Skin epidermis (tissue), 12 donors: ENCODE results near the gene PTPN23.
A peak's percentile ranks its signal among the peaks of the same experiment; 100 is the strongest.
"Not testable (repeated sequence)": the region's sequence is repeated elsewhere in the genome, so short reads cannot be mapped to it uniquely, and the experiment has no call there.

Experiments used
- H3K27ac ChIP-seq, 21 experiments: fragments of 200-600 bp; sonication (generic) in 11 of 21; one replicate each; pipeline ENCODE4 v1.5.0; 2020; ENCODE audit warnings: mild to moderate bottlenecking in 3 of 21, inconsistent platforms in 2 of 21, moderate library complexity in 2 of 21
- H3K4me3 ChIP-seq, 7 experiments: fragments of 200-600 bp; sonication (generic) in 2 of 7; one replicate each; pipeline ENCODE4 v1.5.0; 2020; ENCODE audit warnings: inconsistent platforms in 2 of 7, mild to moderate bottlenecking in 2 of 7, moderate library complexity in 1 of 7

PTPN23 gene

DNA sequence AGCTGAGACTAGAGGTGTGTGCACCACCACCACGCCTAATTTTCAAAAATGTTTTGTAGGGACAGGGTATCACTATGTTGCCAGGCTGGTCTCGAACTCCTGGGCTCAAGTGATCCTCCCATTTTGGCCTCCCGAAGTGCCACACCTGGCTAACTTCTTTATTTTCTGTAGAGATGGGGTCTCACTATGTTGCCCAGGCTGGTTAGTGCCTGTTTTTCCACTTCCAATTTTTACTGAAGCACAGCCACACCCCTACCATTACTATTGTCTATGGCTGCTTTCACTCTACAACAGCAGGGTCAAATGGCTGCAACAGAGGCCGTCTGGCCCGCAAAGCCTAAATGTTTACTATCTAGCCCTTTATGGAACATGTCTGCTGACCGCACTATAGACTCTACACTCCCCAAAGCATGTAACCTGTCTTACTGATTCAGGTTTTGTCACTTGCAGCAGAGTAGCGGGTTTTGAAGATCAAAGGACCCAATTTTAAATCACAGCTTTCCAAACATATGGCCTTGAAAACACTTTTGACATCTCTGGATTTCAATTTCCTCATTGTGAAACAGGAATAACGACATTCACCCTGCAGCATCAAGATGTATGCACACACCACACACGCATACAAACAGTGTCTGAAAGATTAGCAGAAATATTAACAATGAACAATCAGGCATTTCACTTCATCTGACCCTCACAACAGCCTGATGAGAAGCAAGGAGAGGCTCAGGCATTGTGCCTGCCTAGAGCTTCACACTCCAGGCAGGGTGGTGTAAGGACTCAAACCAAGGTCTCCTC, 48.9 kb downstream of the PTPN23 start:
- Histone ChIP-seq H3K27ac (no peak overlapping the region), H3K4me3 (no peak overlapping the region)

DNA sequence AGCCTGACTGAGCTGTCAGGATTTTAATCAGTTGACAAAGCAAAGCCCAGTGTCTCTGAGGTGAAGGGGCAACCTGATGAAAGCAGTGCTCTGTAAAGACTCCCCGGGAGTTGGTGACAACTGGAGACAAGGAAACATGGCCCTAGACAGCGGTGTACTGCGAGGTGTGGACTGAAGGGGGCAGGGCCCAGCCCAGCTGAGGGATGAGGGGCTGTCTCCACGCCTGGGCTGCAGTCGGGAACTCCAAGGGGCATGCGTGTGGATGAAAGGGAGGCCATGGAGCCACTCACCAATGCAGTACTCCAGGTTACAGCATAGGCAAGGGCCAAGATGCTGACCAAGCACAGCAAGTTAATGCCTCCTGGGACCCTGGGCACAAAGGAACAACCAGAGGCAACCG, 49.8 kb downstream of the PTPN23 start:
- no peak overlapping the region for H3K4me3 ChIP-seq
- peak overlapping the region in 2 of 21 experiments; percentile 10 to 29 for H3K27ac ChIP-seq

DNA sequence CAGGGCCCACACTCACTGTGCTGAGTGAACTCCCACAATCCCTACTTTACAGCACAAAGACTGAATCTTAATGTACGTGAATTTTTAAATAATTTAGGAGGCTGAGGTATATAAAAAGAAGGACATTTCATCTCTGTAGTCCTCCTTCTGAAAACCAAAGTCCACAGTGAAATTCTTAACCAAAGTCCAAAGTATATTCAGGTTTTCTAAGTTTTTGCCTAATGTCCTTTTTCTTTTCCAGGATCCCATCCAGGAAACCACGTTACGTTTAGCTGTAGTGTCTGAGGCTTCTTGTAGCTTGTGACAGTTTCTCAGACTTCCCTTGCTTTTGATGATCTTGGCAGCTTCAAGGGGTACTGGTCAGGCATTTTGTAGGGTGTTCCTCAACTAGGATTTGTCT, 50.4 kb downstream of the PTPN23 start:
- no peak overlapping the region for H3K27ac ChIP-seq
- no peak overlapping the region for H3K4me3 ChIP-seq

DNA sequence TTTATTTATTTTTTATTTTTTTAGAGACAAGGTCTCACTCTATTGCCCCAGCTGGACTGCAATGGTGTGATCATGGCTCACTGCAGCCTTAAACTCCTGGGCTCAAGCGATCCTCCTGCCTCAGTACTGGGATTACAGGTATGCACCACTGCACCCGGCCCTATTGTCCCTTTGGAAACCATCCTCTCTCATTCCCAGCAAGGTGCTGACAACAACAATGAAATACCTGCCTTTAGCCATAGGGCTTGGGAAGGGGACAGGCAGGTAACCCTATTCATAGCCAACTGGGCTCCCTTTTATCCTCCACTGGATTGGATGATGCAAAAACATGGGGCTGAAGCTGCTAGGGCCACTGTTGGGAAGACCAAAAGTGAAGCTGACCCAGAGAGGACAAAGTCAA, 51.9 kb downstream of the PTPN23 start:
- Histone ChIP-seq H3K27ac (no peak overlapping the region), H3K4me3 (no peak overlapping the region)

DNA sequence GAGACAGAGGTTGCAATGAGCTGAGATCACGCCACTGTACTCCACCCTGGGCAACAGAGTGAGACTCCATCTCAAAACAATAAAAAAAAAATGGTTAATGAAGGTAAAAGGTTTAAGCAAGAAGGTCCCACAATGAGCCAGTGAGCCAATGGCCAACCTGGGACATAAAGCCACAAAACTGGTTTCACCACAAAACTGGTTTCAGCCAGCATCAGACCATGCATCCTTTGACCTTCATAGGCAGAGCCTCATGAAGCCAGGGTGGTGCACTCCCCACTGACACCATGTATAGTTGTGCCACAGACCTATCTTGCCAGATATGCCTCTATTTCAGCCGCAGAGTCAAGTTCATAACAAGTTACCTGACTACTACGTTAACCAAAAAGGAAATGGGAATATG, 53.0 kb downstream of the PTPN23 start:
- Histone ChIP-seq H3K27ac (peak overlapping the region in 1 of 21 experiments; percentile 23), H3K4me3 (no peak overlapping the region)

DNA sequence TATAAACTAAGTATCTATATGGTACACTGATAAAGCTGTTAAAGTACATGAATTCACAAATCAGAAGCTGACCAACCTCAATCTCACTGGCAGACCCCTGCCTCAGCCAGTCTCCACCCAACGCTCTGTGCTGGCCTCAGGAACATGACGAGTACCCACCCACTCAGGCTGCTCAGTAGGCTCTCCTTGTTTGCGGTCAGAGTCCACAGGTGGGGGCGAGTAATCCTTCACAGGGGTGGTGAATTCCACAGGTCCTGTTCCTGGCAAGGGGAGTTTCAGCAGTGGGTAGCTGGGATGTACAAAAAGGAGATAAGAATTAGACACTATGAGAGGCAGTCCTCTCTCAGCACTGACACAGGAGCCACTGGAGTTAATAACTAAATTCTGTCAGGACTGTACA, 54.0 kb downstream of the PTPN23 start:
- no peak overlapping the region for H3K4me3 ChIP-seq
- no peak overlapping the region for H3K27ac ChIP-seq

DNA sequence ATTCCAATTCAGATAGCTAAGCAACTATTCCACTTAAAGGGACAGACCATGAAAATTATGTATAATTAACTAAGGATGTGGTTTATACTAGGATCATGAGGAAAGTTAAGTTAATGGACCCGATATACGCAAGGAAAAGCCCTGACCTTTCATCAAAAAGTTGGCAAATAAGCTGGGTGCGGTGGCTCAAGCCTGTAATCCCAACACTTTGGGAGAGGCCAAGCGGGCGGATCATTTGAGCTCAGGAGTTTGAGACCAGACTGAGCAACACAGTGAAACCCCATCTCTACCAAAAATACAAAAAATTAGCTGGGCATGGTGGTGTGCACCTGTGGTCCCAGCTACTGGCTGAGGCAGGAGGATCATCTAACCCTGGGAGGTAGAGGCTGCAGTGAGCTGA, 55.4 kb downstream of the PTPN23 start:
- Histone ChIP-seq H3K4me3 (no peak overlapping the region), H3K27ac (no peak overlapping the region)

DNA sequence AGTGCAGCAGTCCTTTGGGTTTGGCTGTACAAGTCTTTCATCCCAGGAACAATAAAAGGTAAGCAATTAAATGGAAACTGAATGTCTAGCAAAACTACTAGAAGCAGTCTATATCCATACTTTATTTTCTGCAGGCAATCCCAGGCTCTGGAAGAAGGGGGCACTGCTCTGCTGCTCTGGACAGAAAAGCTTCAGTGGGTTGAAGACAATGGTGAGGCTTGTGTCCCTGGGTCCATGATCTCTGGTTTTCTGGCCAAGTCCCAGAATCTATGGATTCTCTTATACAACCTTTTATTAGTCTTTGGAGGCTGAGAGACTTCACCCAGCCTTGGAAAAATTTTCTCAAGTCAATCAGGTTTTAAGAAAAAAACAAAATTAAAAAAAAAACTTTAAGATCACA, 59.3 kb downstream of the PTPN23 start:
- Histone ChIP-seq H3K4me3 (no peak overlapping the region), H3K27ac (peak overlapping the region in 1 of 21 experiments; percentile 15)

DNA sequence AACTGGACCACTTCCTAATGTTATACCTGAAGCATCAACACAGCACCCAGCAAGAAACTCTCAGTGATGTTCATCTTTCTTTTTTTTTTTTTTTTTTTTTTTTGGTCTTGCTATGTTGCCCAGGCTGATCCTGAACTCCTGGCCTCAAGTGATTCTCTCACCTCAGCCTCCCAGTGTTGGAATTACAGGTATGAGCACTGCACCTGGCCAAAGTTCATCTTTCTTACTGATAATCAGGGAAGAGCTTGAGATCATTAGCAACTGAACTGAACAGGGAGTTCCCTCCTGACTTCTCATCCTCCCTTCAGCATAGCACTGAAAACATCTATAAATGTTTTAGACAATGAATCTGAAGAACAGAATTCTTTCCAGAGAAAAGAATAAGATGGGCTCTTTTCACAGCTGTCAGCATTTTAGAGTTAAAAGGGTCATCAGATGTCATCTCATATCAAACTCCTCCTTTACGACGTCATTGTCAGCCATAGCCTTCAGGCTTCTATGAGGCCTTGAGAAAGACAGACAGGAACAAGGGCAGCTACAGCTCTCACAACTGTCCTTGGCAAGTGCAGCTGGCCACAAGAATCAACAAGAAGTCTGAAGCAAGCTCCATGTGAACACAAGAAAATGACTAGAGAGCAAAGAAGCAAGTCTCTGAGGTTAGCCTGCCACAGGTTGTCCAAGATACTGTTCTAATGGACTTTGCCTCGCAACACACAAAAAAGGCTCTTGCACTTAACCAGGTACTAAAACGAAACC, 61.2 kb downstream of the PTPN23 start:
- Histone ChIP-seq H3K4me3 (no peak overlapping the region), H3K27ac (peak overlapping the region in 11 of 21 experiments; percentile 10 to 88 (median 41))

DNA sequence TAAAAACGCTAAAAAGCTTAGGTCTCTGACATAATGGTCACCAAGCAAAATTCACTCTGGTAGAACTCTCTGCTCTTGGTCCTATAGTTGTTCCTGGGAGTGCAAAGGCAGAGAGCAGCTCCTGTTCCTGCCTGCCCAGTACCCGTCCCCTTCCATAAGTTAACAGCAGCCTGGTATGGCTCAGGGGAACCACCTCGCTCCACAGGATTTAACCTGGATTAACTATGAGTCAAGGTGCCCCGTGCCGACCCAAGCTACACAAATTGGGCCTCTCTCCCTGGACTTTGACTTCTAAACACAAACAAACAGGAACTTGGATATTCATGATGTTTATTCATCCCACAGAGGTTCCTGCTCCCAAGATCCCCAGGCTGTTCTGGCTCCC, 62.8 kb downstream of the PTPN23 start:
- Histone ChIP-seq H3K4me3 (no peak overlapping the region), H3K27ac (peak overlapping the region in 20 of 21 experiments; percentile 32 to 88 (median 76))

DNA sequence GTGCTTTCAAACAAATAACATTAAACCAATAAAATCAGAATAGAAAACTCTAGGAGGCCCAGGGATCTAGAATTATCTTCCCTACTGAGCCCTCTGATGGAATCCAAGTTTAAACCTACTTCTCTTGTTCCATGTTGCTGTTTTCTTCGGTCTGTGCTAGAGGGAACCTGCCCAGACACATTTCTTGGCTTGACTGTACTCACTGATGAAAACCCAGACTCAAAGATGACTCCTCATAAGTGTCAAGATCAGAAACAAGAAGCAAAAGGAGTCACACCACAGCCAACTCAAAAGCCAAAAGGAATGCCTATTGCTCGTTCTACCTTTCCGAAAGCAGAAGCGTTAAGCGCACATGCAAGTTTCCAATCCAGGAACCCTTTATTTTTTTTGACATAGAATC, 63.3 kb downstream of the PTPN23 start:
- peak overlapping the region in 20 of 21 experiments; percentile 32 to 88 (median 76) for H3K27ac ChIP-seq
- H3K4me3 ChIP-seq: peak overlapping the region in 1 of 7 experiments; percentile 4

DNA sequence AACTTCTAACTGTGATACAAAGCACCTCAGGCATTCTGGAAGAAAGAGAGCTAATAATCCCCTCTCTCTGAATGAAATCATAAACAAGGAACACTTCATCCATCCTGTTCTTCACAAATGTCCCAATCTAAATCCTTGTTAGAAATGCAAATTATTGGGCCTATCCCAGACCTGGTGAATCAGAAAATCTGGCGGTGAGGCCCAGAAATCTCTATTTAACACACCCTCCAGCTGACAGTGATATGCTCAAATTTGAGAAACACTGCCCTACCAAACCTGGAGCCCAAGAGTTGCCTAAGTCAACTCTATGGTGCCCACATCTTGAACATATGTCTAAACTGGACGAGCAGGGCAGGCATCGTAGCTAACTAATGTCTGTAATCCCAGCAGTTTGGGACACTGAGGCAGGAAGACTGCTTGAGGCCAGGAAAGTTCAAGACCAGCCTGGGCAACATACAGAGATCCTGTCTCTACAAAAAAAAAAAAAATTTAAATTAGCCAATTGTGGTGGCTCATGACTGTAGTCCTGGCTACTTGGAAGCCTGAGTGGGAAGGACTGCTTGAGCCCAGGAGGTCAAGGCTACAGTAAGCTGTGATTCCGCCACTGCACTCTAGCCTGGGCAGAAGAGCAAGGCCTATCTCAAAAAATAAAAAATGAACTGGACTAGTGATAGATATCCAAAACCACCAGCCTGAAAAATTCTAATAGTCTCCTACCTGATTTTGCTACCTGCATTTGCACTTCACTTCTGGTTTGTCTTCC, 71.8 kb downstream of the PTPN23 start:
- Histone ChIP-seq H3K4me3 (no peak overlapping the region), H3K27ac (peak overlapping the region in 2 of 21 experiments; percentile 10 to 13)

DNA sequence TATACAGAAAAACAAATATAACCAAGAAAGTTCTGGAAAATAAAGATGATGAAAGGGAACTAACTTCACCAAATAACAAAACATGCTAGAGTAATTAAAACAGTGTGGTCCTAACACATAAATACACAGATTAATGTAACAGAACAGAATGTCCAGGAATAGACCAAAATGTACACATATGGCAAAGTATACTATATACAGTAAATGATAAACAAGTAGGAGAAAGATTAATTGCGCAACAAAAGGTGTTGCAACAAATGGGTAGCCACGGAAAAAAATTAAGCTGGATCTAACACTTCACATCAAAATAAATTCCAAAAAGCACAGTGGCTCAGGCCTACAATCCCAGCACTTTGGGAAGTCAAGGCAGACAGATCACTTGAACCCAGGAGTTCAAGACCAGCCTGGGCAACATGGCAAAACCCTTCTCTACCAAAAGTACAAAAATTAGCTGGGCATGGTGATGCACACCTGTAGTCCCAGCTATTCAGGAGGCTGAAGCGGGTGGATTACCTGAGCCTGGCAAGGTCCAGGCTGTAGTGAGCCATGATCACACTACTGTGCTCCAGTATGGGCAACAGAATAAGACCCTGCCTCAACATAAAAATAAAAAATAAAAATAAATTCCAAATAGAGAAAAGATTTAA, 75.1 kb downstream of the PTPN23 start:
- H3K27ac ChIP-seq: peak overlapping the region in 3 of 21 experiments; percentile 3 to 40 (median 5)
- H3K4me3 ChIP-seq: no peak overlapping the region

DNA sequence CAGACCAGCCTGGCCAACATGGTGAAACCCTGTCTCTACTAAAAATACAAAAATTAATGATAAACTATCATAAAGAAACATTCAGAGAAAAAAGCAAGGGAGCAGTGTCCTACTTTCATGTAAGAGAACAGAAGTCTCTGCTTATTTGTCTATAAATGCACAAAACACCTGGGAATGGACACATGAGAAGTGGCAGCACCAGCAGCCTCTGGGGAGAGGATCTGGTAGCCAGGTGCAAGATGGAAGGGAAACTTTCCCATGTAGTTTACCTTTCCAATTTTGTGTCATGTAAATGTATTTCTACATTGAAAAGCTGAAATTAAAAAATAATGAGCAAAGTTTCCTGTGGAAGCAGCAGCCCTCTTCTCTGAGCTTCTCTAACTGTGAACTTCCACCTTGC, 76.2 kb downstream of the PTPN23 start:
- Histone ChIP-seq H3K4me3 (no peak overlapping the region), H3K27ac (peak overlapping the region in 1 of 21 experiments; percentile 34)

DNA sequence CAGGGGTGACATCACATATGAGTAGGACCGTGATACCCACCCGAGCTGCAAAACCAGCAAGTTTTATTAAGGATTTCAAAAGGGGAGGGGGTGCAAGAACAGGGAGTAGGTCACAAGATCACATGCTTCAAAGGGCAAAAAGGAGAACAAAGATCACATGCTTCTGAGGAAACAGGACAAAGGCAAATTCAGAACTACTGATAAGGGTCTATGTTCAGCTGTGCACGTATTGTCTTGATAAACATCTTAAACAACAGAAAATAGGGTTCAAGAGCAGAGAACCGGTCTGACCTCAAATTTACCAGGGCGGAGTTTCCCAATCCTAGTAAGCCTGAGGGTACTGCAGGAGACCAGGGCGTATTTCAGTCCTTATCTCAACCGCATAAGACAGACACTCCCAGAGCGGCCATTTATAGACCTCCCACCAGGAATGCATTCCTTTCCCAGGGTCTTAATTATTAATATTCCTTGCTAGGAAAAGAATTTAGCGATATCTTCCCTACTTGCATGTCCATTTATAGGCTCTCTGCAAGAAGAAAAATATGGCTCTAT, 78.8 kb downstream of the PTPN23 start:
- not testable (repeated sequence) for H3K4me3 ChIP-seq, H3K27ac ChIP-seq
